Measurements from ENCODE around the gene CDC42. TPM values are rescaled to one million over a fixed set of nuclear protein-coding genes. Genes with fewer than 3 reads are reported as not detected.

Gene CDC42
- total and polyA plus RNA-seq, 9 of the 15 experiments (the other 6 are each of a cell fraction or from before 2014, with no cell fraction given) = 186 to 398 (median 325) TPM

- TF ChIP-seq MYBL2 (IDR thresholded peaks at IDR 0.05; ENCODE audit: low read depth) (peak; percentile 76), MYBL2 (CRISPR knock-in tag; IDR thresholded peaks at IDR 0.05; ENCODE audit: borderline replicate concordance) (no peak), SIRT6 (IDR thresholded peaks at IDR 0.05; ENCODE audit: low read depth, low read length) (no peak), ARID1B (IDR thresholded peaks at IDR 0.05) (peak; percentile 43; the same call in 1 of the 2 replicates), MEIS2 (IDR thresholded peaks at IDR 0.05; ENCODE audit: partially characterized antibody) (peak; percentile 55), TBL1XR1 (IDR thresholded peaks at IDR 0.05; ENCODE audit: low read length in 2 of 2) (peak in 1 of 2 experiments; percentile 53; a peak in 2 of 4 replicates), ZBTB2 (IDR thresholded peaks at IDR 0.05) (peak; percentile 57; the same call in 1 of the 2 replicates), MEF2A (IDR thresholded peaks at IDR 0.05; ENCODE audit: control insufficient read depth, low read depth, low read length) (no peak), RAD51 (IDR thresholded peaks at IDR 0.05; ENCODE audit: borderline replicate concordance, low read depth) (peak; percentile 38; the same call in 1 of the 2 replicates), ESRRB (CRISPR knock-in tag; IDR thresholded peaks at IDR 0.05; ENCODE audit: borderline replicate concordance) (no peak), E2F6 (IDR thresholded peaks at IDR 0.05; ENCODE audit: borderline replicate concordance in 1 of 2, extremely low read depth in 1 of 2, insufficient read depth in 1 of 2, insufficient read length in 1 of 2, low read depth in 1 of 2, low read length in 1 of 2, poor library complexity in 1 of 2, severe bottlenecking in 1 of 2) (peak; percentile 62 to 73), ATF7 (IDR thresholded peaks at IDR 0.05) (peak; percentile 83), EP300 (IDR thresholded peaks at IDR 0.05; ENCODE audit: low read length) (peak; percentile 36; the same call in 1 of the 2 replicates), ZNF644 (tag; IDR thresholded peaks at IDR 0.05; ENCODE audit: low read depth) (no peak), TFAP4 (CRISPR knock-in tag; IDR thresholded peaks at IDR 0.05; ENCODE audit: borderline replicate concordance) (peak; percentile 75; the same call in 1 of the 2 replicates), HBP1 (CRISPR knock-in tag; IDR thresholded peaks at IDR 0.05) (no peak), SETDB1 (IDR thresholded peaks at IDR 0.05; ENCODE audit: low read length) (peak; percentile 18), PKNOX1 (IDR thresholded peaks at IDR 0.05) (peak; percentile 68), MAFK (IDR thresholded peaks at IDR 0.05; ENCODE audit: low read length) (peak; percentile 8; the same call in 1 of the 2 replicates), CBFA2T3 (IDR thresholded peaks at IDR 0.05) (peak; percentile 41; the same call in 1 of the 2 replicates), ZNF511 (CRISPR knock-in tag; IDR thresholded peaks at IDR 0.05) (no peak)
Observed at GRCh38 chr1:22121421-22121911, 69.0 kb downstream of the CDC42 start (continued).
